IPS DF 4.7 (cell line): ENCODE measurements around the gene NTRK3.

Experiments
- DNase-seq: peaks from one replicate; pipeline ENCODE4 v3.0.0-alpha.2; 2013; ENCODE audit warnings: low spot score; ENCODE audit errors: extremely low read depth

Gene NTRK3

DNA sequence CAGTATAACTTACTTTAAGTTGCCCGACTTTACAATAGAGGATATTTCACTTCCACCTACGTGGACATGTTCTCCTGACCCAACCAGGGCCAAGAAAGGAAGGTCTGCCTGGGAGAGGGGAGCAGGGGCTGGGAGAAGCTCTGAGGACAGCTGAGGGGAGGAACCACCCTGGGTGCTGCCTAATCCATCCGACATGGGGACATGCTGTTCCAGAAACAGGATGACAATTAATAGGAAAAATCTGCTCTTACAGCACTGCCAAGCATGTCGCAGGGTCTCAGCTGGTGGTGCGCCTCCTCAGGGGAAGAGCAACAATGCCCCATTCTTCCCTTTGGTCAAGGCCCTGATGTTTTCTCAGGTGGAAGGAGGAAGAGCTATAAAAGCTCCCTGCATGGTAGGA lies 132.3 kb downstream of the NTRK3 start:
- DNase-seq, result no peak

GRCh38 chr15:88121968-88122530 lies 134.5 kb downstream of the NTRK3 start:
- DNase-seq, result no peak

- DNase-seq, result no peak
These were observed 136.5 kb downstream of the NTRK3 start for GRCh38 chr15:88120026-88120425.

DNA sequence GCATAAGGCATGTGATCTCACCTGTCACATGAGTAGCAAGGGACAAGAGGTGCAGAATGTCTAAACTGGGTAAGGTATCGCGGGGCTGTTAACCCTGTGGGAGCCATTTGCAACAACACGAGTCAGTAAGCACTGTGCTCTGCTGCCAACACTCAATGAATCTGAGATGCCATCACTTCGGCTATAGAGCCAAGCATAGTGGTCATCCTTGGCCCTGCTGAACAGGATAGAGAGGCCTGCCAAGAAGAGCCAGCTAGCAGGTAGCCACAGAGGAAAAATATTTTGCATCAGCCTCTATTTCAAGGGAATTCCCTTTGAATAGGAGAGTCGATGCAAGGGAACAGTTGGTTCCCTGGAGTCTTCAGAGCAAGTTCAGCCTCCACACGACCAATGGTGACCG lies 137.8 kb downstream of the NTRK3 start:
- no peak for DNase-seq

DNA sequence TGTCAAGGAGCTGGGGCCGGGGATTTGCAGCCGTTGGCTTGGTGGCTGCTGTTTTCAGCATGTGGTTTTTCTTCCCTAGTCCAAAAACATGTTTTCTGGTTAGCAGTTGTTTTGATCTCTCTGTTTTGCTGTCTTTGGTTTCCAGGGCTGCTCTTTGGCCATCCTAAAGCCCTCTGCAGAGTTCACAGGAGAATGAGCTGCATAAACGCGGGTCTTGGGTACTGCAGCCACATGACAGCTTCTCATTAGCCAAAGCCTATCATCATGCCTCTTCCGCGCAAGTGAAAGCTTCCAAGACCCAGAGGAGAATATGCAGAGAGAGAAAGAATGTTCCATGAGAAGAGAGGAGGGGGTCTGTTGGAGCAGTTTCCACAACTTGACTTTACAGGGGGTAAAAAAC lies 138.5 kb downstream of the NTRK3 start:
- DNase-seq, result no peak

DNA sequence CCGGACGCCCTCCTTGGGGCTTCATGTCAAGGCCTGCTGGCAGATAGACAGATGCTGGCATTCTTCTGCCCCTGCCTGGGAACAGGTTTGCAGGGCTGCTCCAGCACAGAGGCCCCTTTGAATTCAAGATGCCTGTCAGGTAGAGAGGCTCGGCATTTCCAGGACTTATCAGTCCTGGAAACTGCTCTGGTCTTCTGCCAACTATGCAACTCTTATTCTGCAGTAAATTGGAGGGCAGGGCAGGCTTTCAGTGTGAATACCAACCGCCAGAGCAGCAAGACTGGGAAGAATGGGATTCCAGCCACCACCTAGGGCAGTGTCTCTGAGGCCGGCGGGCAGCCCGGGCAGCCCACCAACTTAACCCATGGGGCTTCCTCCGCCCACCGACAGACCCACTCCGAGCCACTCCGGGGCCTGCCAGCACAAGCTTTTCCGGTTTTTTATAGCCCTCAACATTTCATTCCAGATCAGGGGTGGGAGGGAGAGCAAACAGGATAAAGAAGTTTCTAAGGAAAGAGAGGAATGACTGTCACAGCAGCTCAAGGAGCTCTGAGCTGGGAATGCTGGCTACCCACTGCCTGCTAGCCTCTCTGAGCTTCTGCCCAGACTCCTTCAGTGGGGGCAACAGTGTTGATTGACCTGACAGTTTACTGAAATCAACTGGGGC lies 140.9 kb downstream of the NTRK3 start:
- no peak for DNase-seq

- DNase-seq, result no peak
These were observed 142.8 kb downstream of the NTRK3 start for GRCh38 chr15:88113613-88114308.

- DNase-seq, result no peak
These were observed 147.5 kb downstream of the NTRK3 start for GRCh38 chr15:88108991-88109390.

DNA sequence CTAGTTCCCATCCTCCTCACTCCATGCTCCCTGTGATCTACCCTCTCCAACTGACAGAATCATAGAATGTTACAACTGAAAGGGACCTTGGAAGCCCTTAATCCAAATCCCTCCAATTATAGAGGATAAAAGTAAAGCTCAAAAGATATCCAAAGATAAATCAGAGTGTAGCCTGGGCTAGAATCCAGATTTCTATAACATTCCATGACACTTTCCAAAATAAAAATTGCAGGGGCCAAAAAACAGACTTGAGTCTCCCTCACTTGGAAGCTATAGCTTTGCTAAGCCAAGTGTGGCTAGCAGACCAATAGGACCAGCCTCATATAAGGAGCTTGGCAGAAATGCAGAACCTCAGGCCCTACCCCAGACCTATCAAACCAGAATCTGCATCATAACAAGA lies 148.1 kb downstream of the NTRK3 start:
- DNase-seq, result no peak

DNA sequence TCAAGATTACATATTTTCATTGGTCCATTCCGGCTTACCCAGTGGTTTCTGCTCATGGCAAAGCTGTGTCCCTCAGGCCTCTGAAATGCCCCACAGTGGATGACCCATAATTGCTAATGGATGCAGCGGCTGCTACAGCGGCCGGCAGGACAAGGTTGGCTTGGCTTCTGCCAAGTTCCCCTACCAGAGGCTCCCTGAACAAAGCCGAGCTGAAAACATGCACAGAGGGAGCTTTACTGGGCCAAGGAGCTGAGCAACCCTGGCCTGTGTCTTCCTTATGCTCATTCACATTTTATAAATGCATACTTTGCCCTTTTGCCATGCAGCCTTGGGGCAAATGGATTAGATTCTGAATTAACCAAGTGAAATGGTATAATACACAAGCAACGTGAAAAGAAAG lies 150.5 kb downstream of the NTRK3 start:
- no peak for DNase-seq

GRCh38 chr15:88104357-88104756 lies 152.2 kb downstream of the NTRK3 start:
- no peak for DNase-seq

GRCh38 chr15:88100181-88100580 lies 156.4 kb downstream of the NTRK3 start:
- DNase-seq, result no peak

- DNase-seq, result no peak
These were observed 158.2 kb downstream of the NTRK3 start for GRCh38 chr15:88098361-88098760.

DNA sequence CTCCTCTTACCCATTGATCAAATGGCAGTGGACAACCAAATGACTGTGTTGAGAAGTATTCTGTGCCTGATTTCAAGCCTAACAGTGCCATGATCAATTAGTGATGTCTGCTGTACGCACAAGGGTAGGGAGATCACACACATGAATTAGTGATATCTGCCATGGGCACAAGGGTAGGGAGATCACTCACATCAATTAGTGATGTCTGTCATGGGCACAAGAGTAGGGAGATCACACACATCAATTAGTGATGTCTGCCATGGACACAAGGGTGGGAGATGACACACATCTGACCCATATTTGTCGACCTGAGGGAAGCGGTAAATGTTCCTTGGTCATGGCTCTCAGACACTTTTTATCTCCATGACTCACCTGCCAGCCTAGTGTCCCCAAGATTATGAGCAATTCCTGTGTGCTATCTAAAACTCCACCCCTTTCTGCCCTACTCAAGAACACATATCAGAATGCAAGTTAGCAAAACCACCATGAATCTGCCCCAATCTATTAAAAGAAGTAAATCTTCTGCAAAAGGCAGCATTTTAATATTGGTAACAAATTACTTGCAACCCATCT lies 165.0 kb downstream of the NTRK3 start:
- DNase-seq, result no peak

GRCh38 chr15:88090481-88091011 lies 166.0 kb downstream of the NTRK3 start:
- DNase-seq, result no peak

- no peak for DNase-seq
These were observed 166.8 kb downstream of the NTRK3 start for GRCh38 chr15:88089731-88090130.

GRCh38 chr15:88089024-88089620 lies 167.4 kb downstream of the NTRK3 start:
- DNase-seq, result no peak

DNA sequence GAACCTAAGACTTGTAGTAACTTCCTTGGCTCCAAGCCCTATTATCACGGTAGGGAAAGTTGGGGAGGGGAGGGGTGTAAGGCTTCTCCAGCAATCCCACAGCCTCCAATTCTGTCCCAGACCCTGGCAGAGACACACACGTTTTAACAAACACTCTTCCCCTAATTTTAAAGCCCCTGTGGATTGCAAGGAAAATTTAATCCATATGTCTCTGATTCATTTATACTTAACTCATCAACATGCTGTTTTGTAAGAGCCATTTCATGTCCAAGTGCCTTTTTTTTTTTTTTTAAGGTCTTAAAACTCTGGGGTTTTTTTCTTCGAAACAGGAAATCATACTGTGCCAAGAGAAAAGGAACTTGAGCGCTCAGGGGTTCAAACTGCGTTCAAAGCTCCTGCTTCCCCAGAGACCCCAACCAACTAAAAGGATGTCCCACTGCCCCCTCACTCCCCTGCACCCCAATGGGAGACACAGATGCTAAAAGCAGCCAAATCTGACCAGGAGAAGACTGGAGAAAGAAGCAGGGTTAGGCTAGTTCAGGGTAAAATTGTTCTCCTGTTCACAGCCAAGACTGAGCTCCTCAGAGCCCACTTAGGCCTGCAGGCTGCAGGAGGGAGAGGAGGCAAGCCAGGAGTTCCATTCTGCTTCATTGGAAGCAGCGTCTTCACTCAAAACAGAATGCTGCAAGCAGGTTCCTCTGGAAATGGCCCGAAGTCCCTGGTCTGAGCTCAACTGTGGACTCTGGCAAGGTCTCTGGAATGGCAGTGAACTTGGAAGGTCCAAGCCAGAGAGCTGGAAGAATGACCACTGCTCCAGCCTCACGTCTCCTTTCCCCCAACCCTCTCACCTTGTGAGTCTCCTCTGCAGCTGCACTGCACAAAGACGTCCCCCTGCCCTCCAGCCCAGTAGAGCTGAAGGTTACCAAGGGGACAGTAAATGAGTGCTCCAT lies 172.5 kb downstream of the NTRK3 start:
- no peak for DNase-seq

GRCh38 chr15:88080616-88081015 lies 175.9 kb downstream of the NTRK3 start:
- DNase-seq, result no peak

- no peak for DNase-seq
These were observed 179.1 kb downstream of the NTRK3 start for GRCh38 chr15:88077296-88078020.
